ENCODE data around the gene C19orf85.

- TF ChIP-seq POLR2A (IDR thresholded peaks at IDR 0.05; ENCODE audit: low read depth, low read length): no peak
- TF ChIP-seq, protein P1, sequence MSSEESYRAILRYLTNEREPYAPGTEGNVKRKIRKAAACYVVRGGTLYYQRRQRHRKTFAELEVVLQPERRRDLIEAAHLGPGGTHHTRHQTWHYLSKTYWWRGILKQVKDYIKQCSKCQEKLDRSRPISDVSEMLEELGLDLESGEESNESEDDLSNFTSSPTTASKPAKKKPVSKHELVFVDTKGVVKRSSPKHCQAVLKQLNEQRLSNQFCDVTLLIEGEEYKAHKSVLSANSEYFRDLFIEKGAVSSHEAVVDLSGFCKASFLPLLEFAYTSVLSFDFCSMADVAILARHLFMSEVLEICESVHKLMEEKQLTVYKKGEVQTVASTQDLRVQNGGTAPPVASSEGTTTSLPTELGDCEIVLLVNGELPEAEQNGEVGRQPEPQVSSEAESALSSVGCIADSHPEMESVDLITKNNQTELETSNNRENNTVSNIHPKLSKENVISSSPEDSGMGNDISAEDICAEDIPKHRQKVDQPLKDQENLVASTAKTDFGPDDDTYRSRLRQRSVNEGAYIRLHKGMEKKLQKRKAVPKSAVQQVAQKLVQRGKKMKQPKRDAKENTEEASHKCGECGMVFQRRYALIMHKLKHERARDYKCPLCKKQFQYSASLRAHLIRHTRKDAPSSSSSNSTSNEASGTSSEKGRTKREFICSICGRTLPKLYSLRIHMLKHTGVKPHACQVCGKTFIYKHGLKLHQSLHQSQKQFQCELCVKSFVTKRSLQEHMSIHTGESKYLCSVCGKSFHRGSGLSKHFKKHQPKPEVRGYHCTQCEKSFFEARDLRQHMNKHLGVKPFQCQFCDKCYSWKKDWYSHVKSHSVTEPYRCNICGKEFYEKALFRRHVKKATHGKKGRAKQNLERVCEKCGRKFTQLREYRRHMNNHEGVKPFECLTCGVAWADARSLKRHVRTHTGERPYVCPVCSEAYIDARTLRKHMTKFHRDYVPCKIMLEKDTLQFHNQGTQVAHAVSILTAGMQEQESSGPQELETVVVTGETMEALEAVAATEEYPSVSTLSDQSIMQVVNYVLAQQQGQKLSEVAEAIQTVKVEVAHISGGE (CRISPR knock-in tag; IDR thresholded peaks at IDR 0.05): no peak
- no peak for TF ChIP-seq NBN (IDR thresholded peaks at IDR 0.05)
- TF ChIP-seq, protein P2, sequence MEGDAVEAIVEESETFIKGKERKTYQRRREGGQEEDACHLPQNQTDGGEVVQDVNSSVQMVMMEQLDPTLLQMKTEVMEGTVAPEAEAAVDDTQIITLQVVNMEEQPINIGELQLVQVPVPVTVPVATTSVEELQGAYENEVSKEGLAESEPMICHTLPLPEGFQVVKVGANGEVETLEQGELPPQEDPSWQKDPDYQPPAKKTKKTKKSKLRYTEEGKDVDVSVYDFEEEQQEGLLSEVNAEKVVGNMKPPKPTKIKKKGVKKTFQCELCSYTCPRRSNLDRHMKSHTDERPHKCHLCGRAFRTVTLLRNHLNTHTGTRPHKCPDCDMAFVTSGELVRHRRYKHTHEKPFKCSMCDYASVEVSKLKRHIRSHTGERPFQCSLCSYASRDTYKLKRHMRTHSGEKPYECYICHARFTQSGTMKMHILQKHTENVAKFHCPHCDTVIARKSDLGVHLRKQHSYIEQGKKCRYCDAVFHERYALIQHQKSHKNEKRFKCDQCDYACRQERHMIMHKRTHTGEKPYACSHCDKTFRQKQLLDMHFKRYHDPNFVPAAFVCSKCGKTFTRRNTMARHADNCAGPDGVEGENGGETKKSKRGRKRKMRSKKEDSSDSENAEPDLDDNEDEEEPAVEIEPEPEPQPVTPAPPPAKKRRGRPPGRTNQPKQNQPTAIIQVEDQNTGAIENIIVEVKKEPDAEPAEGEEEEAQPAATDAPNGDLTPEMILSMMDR (IDR thresholded peaks at IDR 0.05 in 2 of 3, conservative IDR thresholded peaks at IDR 0.05 in 1 of 3; ENCODE audit: control insufficient read depth in 2 of 3, extremely low read depth in 1 of 3, insufficient read depth in 1 of 3, low read depth in 3 of 3, low read length in 3 of 3): no peak
- no peak for TF ChIP-seq EZH2 (IDR thresholded peaks at IDR 0.05; ENCODE audit: borderline replicate concordance, control insufficient read depth, low read depth, low read length)
- TF ChIP-seq, protein P3, sequence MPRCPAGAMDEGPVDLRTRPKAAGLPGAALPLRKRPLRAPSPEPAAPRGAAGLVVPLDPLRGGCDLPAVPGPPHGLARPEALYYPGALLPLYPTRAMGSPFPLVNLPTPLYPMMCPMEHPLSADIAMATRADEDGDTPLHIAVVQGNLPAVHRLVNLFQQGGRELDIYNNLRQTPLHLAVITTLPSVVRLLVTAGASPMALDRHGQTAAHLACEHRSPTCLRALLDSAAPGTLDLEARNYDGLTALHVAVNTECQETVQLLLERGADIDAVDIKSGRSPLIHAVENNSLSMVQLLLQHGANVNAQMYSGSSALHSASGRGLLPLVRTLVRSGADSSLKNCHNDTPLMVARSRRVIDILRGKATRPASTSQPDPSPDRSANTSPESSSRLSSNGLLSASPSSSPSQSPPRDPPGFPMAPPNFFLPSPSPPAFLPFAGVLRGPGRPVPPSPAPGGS (IDR thresholded peaks at IDR 0.05; ENCODE audit: borderline replicate concordance, insufficient read depth, low read depth, low read length, poor library complexity, severe bottlenecking): no peak
Observed at GRCh38 chr19:55465460-55466240, 1.1 kb upstream of the C19orf85 start.

Measured in GM12878 (cell line).